HL-60/S4 (cell line): ENCODE results near the gene P2RY4.
"Not testable (repeated sequence)": the region's sequence is repeated elsewhere in the genome, so short reads cannot be mapped to it uniquely, and the experiment has no call there.

ENCODE experiments used
- in situ Hi-C: fragments of 300-500 bp; cut with MboI; formaldehyde crosslinking; loops from 2 replicates; pipeline ENCODE4 v1.14.3; 2022; ENCODE audit warnings: low sequenced_read_pairs

The P2RY4 gene

GRCh38 chrX:70244881-70245280 lies 15.1 kb downstream of the P2RY4 start:
- in situ Hi-C loops, result no loop called here

GRCh38 chrX:70243601-70244000 lies 16.4 kb downstream of the P2RY4 start:
- in situ Hi-C loops, result not testable (repeated sequence)

GRCh38 chrX:70241501-70241900 lies 18.5 kb downstream of the P2RY4 start:
- in situ Hi-C loops, result no loop called here

GRCh38 chrX:70240751-70241150 lies 19.3 kb downstream of the P2RY4 start:
- in situ Hi-C loops, result no loop called here

GRCh38 chrX:70234355-70234754 lies 25.6 kb downstream of the P2RY4 start, which contains the start of gene AWAT1:
AWAT1 (plus strand) TSS chrX:70234655; CDS start chrX:70234696, 41 bp downstream.
- in situ Hi-C loops, result no loop called here

GRCh38 chrX:70231666-70232065 lies 28.3 kb downstream of the P2RY4 start:
- in situ Hi-C loops, result no loop called here

GRCh38 chrX:70226687-70227086 lies 33.3 kb downstream of the P2RY4 start:
- in situ Hi-C loops, result no loop called here

GRCh38 chrX:70226048-70226447 lies 34.0 kb downstream of the P2RY4 start:
- in situ Hi-C loops, result no loop called here

GRCh38 chrX:70219938-70220764 lies 39.9 kb downstream of the P2RY4 start:
- in situ Hi-C loops, result no loop called here

GRCh38 chrX:70209570-70209969 lies 50.4 kb downstream of the P2RY4 start:
- in situ Hi-C loops, result not testable (repeated sequence)

GRCh38 chrX:70208479-70208878 lies 51.5 kb downstream of the P2RY4 start:
- in situ Hi-C loops, result no loop called here
